ENCODE results near the gene NLRC4. TPM values are rescaled to one million over a fixed set of nuclear protein-coding genes. Genes with fewer than 3 reads are reported as not detected.

The NLRC4 gene
- total and polyA plus RNA-seq, 2 experiments from 2014 or later = 0.13 to 0.21 TPM

DNA sequence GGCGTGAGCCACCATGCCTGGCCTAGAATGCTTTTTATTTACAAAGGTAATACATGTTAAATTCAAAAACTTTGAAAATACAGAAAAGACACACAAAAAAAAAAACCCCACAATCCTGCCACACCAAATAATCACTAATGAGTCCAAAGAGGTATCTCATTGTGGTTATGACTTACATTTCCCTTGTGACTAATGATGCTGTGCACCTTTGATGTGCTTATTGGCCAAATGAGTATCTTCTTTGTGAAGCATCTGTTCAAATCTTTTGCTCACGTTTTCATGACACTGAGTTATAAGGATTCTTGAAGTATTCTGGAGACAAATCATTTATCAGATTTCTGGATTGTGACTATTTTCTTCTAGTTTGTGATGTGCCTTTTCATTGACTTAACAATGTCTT lies 6.4 kb upstream of the NLRC4 start:
- TF ChIP-seq EZH2 (IDR thresholded peaks at IDR 0.05; ENCODE audit: borderline replicate concordance) (no peak), EZH2phosphoT487 (IDR thresholded peaks at IDR 0.05; ENCODE audit: low read depth, severe bottlenecking, unreplicated experiment) (no peak)
- TF ChIP-seq, protein P1, sequence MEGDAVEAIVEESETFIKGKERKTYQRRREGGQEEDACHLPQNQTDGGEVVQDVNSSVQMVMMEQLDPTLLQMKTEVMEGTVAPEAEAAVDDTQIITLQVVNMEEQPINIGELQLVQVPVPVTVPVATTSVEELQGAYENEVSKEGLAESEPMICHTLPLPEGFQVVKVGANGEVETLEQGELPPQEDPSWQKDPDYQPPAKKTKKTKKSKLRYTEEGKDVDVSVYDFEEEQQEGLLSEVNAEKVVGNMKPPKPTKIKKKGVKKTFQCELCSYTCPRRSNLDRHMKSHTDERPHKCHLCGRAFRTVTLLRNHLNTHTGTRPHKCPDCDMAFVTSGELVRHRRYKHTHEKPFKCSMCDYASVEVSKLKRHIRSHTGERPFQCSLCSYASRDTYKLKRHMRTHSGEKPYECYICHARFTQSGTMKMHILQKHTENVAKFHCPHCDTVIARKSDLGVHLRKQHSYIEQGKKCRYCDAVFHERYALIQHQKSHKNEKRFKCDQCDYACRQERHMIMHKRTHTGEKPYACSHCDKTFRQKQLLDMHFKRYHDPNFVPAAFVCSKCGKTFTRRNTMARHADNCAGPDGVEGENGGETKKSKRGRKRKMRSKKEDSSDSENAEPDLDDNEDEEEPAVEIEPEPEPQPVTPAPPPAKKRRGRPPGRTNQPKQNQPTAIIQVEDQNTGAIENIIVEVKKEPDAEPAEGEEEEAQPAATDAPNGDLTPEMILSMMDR (IDR thresholded peaks at IDR 0.05; ENCODE audit: poor library complexity) = no peak
- H3K9me3 ChIP-seq (ENCODE audit: low read depth) = no peaks in the 10 kb centered on the region
- no peaks in the 10 kb centered on the region for H4K20me1 ChIP-seq (ENCODE audit: insufficient read depth, poor library complexity, severe bottlenecking)
- no peak overlapping the region for H2AFZ ChIP-seq
- no peaks in the 10 kb centered on the region for H3K9me2 ChIP-seq (replicated peaks; ENCODE audit: insufficient read depth)
- 71% methylated on average over 2 of the region's 2 CpGs for WGBS (ENCODE audit: low lambda C conversion rate, missing lambda C conversion rate)
- H3K4me1 ChIP-seq (ENCODE audit: insufficient read depth) = no peaks in the 10 kb centered on the region
- no peak overlapping the region for H3K4me2 ChIP-seq
- DNase-seq (ENCODE audit: low spot score) = no peak
- H3K79me2 ChIP-seq = no peaks in the 10 kb centered on the region
- H3K27ac ChIP-seq = no peak overlapping the region
- no peaks in the 10 kb centered on the region for H3K36me3 ChIP-seq (replicated peaks; ENCODE audit: insufficient read depth, low read depth)
- peaks cover 3% of the 10 kb centered on the region for H3K27me3 ChIP-seq
- H3K4me3 ChIP-seq = no peak overlapping the region

- no peaks in the 10 kb centered on the region for H3K36me3 ChIP-seq (replicated peaks; ENCODE audit: insufficient read depth, low read depth)
- H3K4me1 ChIP-seq (ENCODE audit: insufficient read depth) = no peaks in the 10 kb centered on the region
- TF ChIP-seq, protein P1 (IDR thresholded peaks at IDR 0.05; ENCODE audit: poor library complexity) = no peak
- TF ChIP-seq EZH2 (IDR thresholded peaks at IDR 0.05; ENCODE audit: borderline replicate concordance) (no peak), EZH2phosphoT487 (IDR thresholded peaks at IDR 0.05; ENCODE audit: low read depth, severe bottlenecking, unreplicated experiment) (no peak)
- no peaks in the 10 kb centered on the region for H3K9me2 ChIP-seq (replicated peaks; ENCODE audit: insufficient read depth)
- no peak overlapping the region for H3K4me2 ChIP-seq
- DNase-seq (ENCODE audit: low spot score) = no peak
- H4K20me1 ChIP-seq (ENCODE audit: insufficient read depth, poor library complexity, severe bottlenecking) = no peaks in the 10 kb centered on the region
- H3K9me3 ChIP-seq (ENCODE audit: low read depth) = no peaks in the 10 kb centered on the region
- H3K79me2 ChIP-seq = no peaks in the 10 kb centered on the region
- WGBS (ENCODE audit: low lambda C conversion rate, missing lambda C conversion rate) = 90% methylated on average over 3 of the region's 3 CpGs
- H2AFZ ChIP-seq = no peak overlapping the region
- H3K27me3 ChIP-seq = no peaks in the 10 kb centered on the region
- no peak overlapping the region for H3K4me3 ChIP-seq
- H3K27ac ChIP-seq = no peak overlapping the region
Observed at GRCh38 chr2:32262105-32262504, 2.6 kb downstream of the NLRC4 start.

DNA sequence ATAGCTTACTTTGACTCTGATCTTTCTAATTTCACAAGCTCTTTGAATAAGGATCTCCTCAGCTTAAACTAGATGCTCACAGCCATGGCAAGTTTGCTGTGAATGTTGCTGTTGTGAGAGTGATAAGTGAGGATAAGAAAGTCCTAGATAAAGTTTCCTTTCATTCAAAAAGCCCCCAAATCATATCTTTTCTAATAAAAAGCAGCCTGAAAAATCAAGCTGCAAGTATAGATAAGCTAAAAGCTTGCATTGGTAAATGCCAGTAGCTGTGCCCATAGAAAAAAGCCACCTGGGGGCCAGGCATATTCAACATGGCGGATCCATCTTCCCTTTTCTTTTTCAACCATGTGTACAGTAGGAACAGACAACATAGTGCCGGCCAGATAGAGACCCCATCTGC lies 4.3 kb downstream of the NLRC4 start:
- Histone ChIP-seq H3K79me2 (no peaks in the 10 kb centered on the region), H3K4me3 (no peak overlapping the region), H3K36me3 (replicated peaks; ENCODE audit: insufficient read depth, low read depth) (no peaks in the 10 kb centered on the region), H3K4me2 (no peak overlapping the region), H3K27ac (no peak overlapping the region), H2AFZ (no peak overlapping the region), H3K27me3 (no peaks in the 10 kb centered on the region), H3K9me3 (ENCODE audit: low read depth) (no peaks in the 10 kb centered on the region), H3K4me1 (ENCODE audit: insufficient read depth) (no peaks in the 10 kb centered on the region), H4K20me1 (ENCODE audit: insufficient read depth, poor library complexity, severe bottlenecking) (no peaks in the 10 kb centered on the region), H3K9me2 (replicated peaks; ENCODE audit: insufficient read depth) (no peaks in the 10 kb centered on the region)
- DNase-seq (ENCODE audit: low spot score) = no peak
- no peak for TF ChIP-seq EZH2 (IDR thresholded peaks at IDR 0.05; ENCODE audit: borderline replicate concordance)
- TF ChIP-seq, protein P1 (IDR thresholded peaks at IDR 0.05; ENCODE audit: poor library complexity) = no peak
- TF ChIP-seq EZH2phosphoT487 (IDR thresholded peaks at IDR 0.05; ENCODE audit: low read depth, severe bottlenecking, unreplicated experiment) = no peak
- WGBS (ENCODE audit: low lambda C conversion rate, missing lambda C conversion rate) = 84% methylated on average over 2 of the region's 2 CpGs

DNA sequence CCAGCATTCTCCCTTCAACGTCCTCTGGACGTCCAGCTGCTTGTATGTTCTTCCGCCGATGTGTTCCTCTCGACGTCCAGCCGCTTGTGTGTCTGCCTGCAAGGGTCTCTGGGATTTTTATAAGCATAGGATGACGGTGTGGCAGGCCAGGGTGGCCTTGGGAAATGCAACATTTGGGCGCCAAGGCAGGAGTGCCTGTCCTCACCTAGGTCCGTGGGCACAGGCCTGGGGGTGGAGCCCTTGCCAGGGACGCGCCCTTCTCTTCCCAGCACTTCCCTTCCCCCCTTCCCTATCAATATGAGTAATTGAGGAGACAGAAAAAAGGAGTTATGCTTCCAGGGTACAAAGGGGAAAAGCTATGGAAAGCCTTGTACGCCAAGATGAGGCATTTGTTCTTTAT lies 6.4 kb downstream of the NLRC4 start:
- Histone ChIP-seq H3K36me3 (replicated peaks; ENCODE audit: insufficient read depth, low read depth) (no peaks in the 10 kb centered on the region), H2AFZ (no peak overlapping the region), H3K9me2 (replicated peaks; ENCODE audit: insufficient read depth) (no peaks in the 10 kb centered on the region), H3K4me1 (ENCODE audit: insufficient read depth) (no peaks in the 10 kb centered on the region), H3K9me3 (ENCODE audit: low read depth) (no peaks in the 10 kb centered on the region), H3K27me3 (no peaks in the 10 kb centered on the region), H3K4me2 (no peak overlapping the region), H4K20me1 (ENCODE audit: insufficient read depth, poor library complexity, severe bottlenecking) (no peaks in the 10 kb centered on the region), H3K27ac (no peak overlapping the region), H3K79me2 (no peaks in the 10 kb centered on the region), H3K4me3 (no peak overlapping the region)
- no peak for DNase-seq (ENCODE audit: low spot score)
- TF ChIP-seq EZH2phosphoT487 (IDR thresholded peaks at IDR 0.05; ENCODE audit: low read depth, severe bottlenecking, unreplicated experiment) (no peak), EZH2 (IDR thresholded peaks at IDR 0.05; ENCODE audit: borderline replicate concordance) (no peak)
- TF ChIP-seq, protein P1 (IDR thresholded peaks at IDR 0.05; ENCODE audit: poor library complexity) = no peak
- WGBS (ENCODE audit: low lambda C conversion rate, missing lambda C conversion rate) = 86% methylated on average over 13 of the region's 13 CpGs

Data from hepatocyte (in vitro differentiated cells).